Measurements from ENCODE around the gene HNRNPA2B1. TPM values are rescaled to one million over a fixed set of nuclear protein-coding genes. Genes with fewer than 3 reads are reported as not detected.
"Not testable (repeated sequence)": the region's sequence is repeated elsewhere in the genome, so short reads cannot be mapped to it uniquely, and the experiment has no call there.

The HNRNPA2B1 gene
- total RNA-seq, 4 donors from 2014 or later: 184 to 306 (median 234) TPM

GRCh38 chr7:26151953-26152781 is 48.4 kb downstream of the HNRNPA2B1 start, which contains the start of gene NFE2L3:
TSS of gene NFE2L3 (plus strand) at chr7:26152198. CDS start at chr7:26152499, 301 bp downstream.
- TF ChIP-seq, protein P1, sequence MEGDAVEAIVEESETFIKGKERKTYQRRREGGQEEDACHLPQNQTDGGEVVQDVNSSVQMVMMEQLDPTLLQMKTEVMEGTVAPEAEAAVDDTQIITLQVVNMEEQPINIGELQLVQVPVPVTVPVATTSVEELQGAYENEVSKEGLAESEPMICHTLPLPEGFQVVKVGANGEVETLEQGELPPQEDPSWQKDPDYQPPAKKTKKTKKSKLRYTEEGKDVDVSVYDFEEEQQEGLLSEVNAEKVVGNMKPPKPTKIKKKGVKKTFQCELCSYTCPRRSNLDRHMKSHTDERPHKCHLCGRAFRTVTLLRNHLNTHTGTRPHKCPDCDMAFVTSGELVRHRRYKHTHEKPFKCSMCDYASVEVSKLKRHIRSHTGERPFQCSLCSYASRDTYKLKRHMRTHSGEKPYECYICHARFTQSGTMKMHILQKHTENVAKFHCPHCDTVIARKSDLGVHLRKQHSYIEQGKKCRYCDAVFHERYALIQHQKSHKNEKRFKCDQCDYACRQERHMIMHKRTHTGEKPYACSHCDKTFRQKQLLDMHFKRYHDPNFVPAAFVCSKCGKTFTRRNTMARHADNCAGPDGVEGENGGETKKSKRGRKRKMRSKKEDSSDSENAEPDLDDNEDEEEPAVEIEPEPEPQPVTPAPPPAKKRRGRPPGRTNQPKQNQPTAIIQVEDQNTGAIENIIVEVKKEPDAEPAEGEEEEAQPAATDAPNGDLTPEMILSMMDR (IDR thresholded peaks at IDR 0.05): peak; percentile 7 to 39 (median 29)
- peak in 1 of 2 donors; percentile 36 for TF ChIP-seq POLR2A (IDR thresholded peaks at IDR 0.05)
- TF ChIP-seq EP300 (IDR thresholded peaks at IDR 0.05): peak in 1 of 2 donors; percentile 27
- peak within 1 kb of the TSS; percentile 48 to 68 (median 55) for H3K4me3 ChIP-seq
- peak within 1 kb of the TSS in 3 of 4 donors; percentile 36 to 62 (median 59) for H3K27ac ChIP-seq
- peaks cover 0 to 37% (median 18%) of the 10 kb centered on the region in 4 donors for H3K4me1 ChIP-seq
- peak; percentile 39 to 47 for DNase-seq (ENCODE audit: low spot score in 2 of 2)
- H3K9me3 ChIP-seq: no peaks in the 10 kb centered on the region
- H3K27me3 ChIP-seq: peaks cover 0 to 8% of the 10 kb centered on the region in 2 donors
- H3K36me3 ChIP-seq: no peaks in the 10 kb centered on the region
- 1% methylated on average over 46 to 61 of the region's 95 CpGs for WGBS, 2 donors

DNA sequence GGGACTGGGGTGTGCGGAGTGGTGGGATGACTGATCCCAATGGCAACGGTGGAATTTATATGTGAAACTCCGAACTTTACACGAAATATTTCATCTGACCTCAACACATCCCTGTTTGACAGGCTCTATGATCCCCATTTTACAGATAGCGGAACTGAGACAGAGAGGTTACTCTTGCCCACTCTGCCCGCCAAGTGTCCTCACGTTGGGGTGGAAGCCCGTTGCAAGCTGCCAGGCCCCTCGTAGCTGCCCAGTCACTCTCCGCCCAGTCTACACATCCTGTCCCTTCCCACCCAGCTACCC is 48.9 kb downstream of the HNRNPA2B1 start:
- no peak for TF ChIP-seq POLR2A (IDR thresholded peaks at IDR 0.05)
- Histone ChIP-seq H3K27me3 (peaks cover 0 to 8% of the 10 kb centered on the region in 2 donors), H3K36me3 (no peaks in the 10 kb centered on the region), H3K4me1 (peaks cover 0 to 32% (median 16%) of the 10 kb centered on the region in 4 donors), H3K9me3 (no peaks in the 10 kb centered on the region), H3K27ac (peak overlapping the region in 3 of 4 donors; percentile 36 to 62 (median 59)), H3K4me3 (peak overlapping the region; percentile 48 to 68 (median 55))
- WGBS, 2 donors: 69 to 75% methylated on average over 9 to 10 of the region's 10 CpGs
- DNase-seq (ENCODE audit: low spot score in 2 of 2): no peak

DNA sequence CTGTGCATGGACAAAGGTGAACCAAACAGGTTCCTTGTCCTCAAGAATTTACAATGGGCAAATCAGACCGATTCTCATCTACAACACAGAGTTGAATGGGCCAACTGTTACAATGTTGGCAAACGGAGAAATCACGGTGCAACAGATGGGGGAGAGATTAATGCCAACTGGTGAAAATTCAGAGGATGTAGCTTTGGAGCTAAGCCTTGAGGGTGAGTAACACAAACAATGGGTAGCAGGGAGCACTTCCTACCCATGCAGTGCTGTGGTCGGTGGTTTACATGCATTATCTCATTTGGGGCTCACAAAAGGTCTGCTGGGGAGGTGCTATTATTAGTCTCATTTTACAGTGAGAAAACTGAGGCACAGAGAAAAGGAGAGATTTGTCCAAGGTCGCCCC is 49.5 kb downstream of the HNRNPA2B1 start:
- Histone ChIP-seq H3K4me3 (no peak overlapping the region), H3K27ac (no peak overlapping the region), H3K9me3 (no peaks in the 10 kb centered on the region), H3K36me3 (no peaks in the 10 kb centered on the region), H3K27me3 (peaks cover 0 to 8% of the 10 kb centered on the region in 2 donors), H3K4me1 (peaks cover 0 to 29% (median 14%) of the 10 kb centered on the region in 4 donors)
- no peak for DNase-seq (ENCODE audit: low spot score in 2 of 2)
- WGBS, 2 donors: 74 to 92% methylated on average over 5 of the region's 5 CpGs
- TF ChIP-seq POLR2A (IDR thresholded peaks at IDR 0.05) (no peak), EP300 (IDR thresholded peaks at IDR 0.05) (no peak)
- TF ChIP-seq, protein P1 (IDR thresholded peaks at IDR 0.05): no peak

DNA sequence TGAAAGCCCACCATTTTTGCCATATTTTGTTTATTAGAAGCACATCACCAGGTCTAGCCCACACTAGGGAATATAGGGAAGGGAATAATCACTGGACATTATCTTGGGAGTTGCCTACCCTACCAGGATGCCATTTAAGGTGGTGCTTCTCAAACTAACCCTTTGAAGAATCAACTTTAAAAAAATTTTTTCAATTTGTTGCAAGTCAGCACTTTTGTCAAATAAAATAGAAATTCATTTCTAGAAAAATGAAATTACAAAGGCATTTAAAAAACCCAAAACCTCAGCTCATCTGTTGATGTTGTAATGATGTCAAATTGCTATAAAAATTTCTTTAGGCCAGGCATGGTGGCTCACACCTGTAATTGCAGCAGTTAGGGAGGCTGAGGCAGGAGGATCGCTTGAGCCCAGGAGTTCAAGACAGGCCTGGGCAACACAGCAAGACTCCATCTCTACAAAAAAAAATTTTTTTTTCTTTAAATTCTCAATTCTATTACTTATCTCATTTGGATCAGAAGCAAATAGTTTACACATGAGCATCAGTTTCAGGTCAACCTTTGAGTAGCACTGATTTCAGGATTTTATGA is 51.1 kb downstream of the HNRNPA2B1 start:
- WGBS, 2 donors: 92 to 97% methylated on average over 1 of the region's 1 CpG

DNA sequence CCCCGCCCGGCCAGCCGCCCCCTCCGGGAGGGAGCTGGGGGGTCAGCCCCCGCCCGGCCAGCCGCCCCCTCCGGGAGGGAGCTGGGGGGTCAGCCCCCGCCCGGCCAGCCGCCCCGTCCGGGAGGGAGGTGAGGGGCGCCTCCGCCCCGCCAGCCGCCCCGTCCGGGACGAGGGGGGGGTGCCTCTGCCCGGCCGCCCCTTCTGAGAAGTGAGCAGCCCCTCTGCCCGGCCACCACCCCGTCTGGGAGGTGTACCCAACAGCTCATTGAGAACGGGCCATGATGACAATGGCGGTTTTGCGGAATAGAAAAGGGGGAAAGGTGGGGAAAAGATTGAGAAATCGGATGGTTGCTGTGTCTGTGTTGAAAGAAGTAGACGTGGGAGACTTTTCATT is 52.2 kb downstream of the HNRNPA2B1 start:
- not testable (repeated sequence) for H3K4me3 ChIP-seq; DNase-seq (ENCODE audit: low spot score in 2 of 2)
- WGBS, 2 donors: 68 to 87% methylated on average over 18 to 21 of the region's 29 CpGs

More for the DNA sequence above, 51.1 kb downstream of the HNRNPA2B1 start:
- no peaks in the 10 kb centered on the region for H3K9me3 ChIP-seq
- H3K4me1 ChIP-seq: peaks cover 0 to 22% (median 8%) of the 10 kb centered on the region in 4 donors
- H3K4me3 ChIP-seq: no peak overlapping the region
- no peaks in the 10 kb centered on the region for H3K36me3 ChIP-seq
- TF ChIP-seq EP300 (IDR thresholded peaks at IDR 0.05) (no peak), POLR2A (IDR thresholded peaks at IDR 0.05) (no peak)
- TF ChIP-seq, protein P1 (IDR thresholded peaks at IDR 0.05): no peak
- no peak overlapping the region for H3K27ac ChIP-seq
- peaks cover 0 to 8% of the 10 kb centered on the region in 2 donors for H3K27me3 ChIP-seq
- DNase-seq (ENCODE audit: low spot score in 2 of 2): no peak

GRCh38 chr7:26147646-26148306 is 52.8 kb downstream of the HNRNPA2B1 start:
- H3K27me3 ChIP-seq; H3K9me3 ChIP-seq; H3K27ac ChIP-seq; H3K4me3 ChIP-seq; DNase-seq (ENCODE audit: low spot score in 2 of 2); H3K36me3 ChIP-seq: not testable (repeated sequence)
- peaks cover 0 to 23% (median 2%) of the 10 kb centered on the region in 4 donors for H3K4me1 ChIP-seq
- WGBS, 2 donors: 95 to 96% methylated on average over 33 to 34 of the region's 43 CpGs

More for the DNA sequence above, 52.2 kb downstream of the HNRNPA2B1 start:
- peaks cover 0 to 23% (median 2%) of the 10 kb centered on the region in 4 donors for H3K4me1 ChIP-seq
- H3K27me3 ChIP-seq, H3K9me3 ChIP-seq, H3K27ac ChIP-seq, H3K36me3 ChIP-seq: not testable (repeated sequence)

Data from tibial nerve (tissue), 4 donors.